HL-60 (cell line): Measurements from ENCODE around the gene GMPPA.

Source experiments
- DNase-seq, 2 experiments: peaks; one replicate each; pipeline ENCODE4 v3.0.0-alpha.2; 2010 to 2020; ENCODE audit warnings: low read depth in 1 of 2, low spot score in 1 of 2
- H3K27ac ChIP-seq: fragments of 250-450 bp; sonication (Bioruptor Pico); replicated peaks from 2 replicates; pipeline ENCODE4 v1.5.1; 2020; ENCODE audit warnings: mild to moderate bottlenecking, moderate library complexity
- H3K27me3 ChIP-seq: fragments of 250-450 bp; sonication (Bioruptor Pico); 2 replicates; pipeline ENCODE4 v1.5.1; 2021; ENCODE audit warnings: mild to moderate bottlenecking, moderate library complexity; ENCODE audit not compliant: insufficient read depth, poor library complexity, severe bottlenecking
- H3K4me3 ChIP-seq: replicated peaks from 2 replicates; pipeline ENCODE4 v1.5.1; 2011; ENCODE audit warnings: mild to moderate bottlenecking, control low read depth, low read length; ENCODE audit not compliant: insufficient read depth
- CTCF ChIP-seq: IDR thresholded peaks from one replicate; pipeline ENCODE4 v1.5.1; 2011; ENCODE audit warnings: low read length, control low read depth, inconsistent platforms; ENCODE audit not compliant: insufficient read depth
- GABPA ChIP-seq: IDR thresholded peaks from 2 replicates; pipeline ENCODE4 v1.6.1; 2012; ENCODE audit warnings: low read depth
- POLR2AphosphoS5 ChIP-seq: IDR thresholded peaks from 2 replicates; pipeline ENCODE4 v1.6.1; 2012; ENCODE audit warnings: low read depth
- REST ChIP-seq: IDR thresholded peaks from 2 replicates; pipeline ENCODE4 v1.6.1; 2012; ENCODE audit warnings: low read depth; ENCODE audit not compliant: insufficient replicate concordance
- SPI1 ChIP-seq: IDR thresholded peaks from 2 replicates; pipeline ENCODE4 v1.6.1; 2012; ENCODE audit warnings: low read depth, mild to moderate bottlenecking, borderline replicate concordance
- microRNA-seq: library from miRNA; unstranded; fragments of <30 nt; microRNA quantifications from one replicate; pipeline ENCODE4, GENCODE V29; 2018

The GMPPA gene

GRCh38 chr2:219554350-219554749 lies 55.7 kb downstream of the GMPPA start:
- DNase-seq, result no peak
- Histone ChIP-seq H3K27ac (no peak overlapping the region), H3K4me3 (no peak overlapping the region), H3K27me3 (peaks cover 28% of the 10 kb centered on the region)
- TF ChIP-seq SPI1, result no peak
- TF ChIP-seq POLR2AphosphoS5, result no peak
- TF ChIP-seq CTCF, result no peak
- no peak for TF ChIP-seq GABPA
- TF ChIP-seq REST, result no peak

GRCh38 chr2:219555956-219556355 lies 57.3 kb downstream of the GMPPA start:
- DNase-seq, result no peak
- Histone ChIP-seq H3K27me3 (peaks cover 22% of the 10 kb centered on the region), H3K4me3 (no peak overlapping the region), H3K27ac (no peak overlapping the region)
- no peak for TF ChIP-seq CTCF
- TF ChIP-seq POLR2AphosphoS5, result no peak
- TF ChIP-seq REST, result no peak

- H3K27me3 ChIP-seq, result peaks cover 17% of the 10 kb centered on the region
- DNase-seq, result no peak
- no peak overlapping the region for H3K4me3 ChIP-seq
- no peak overlapping the region for H3K27ac ChIP-seq
- TF ChIP-seq SPI1, result no peak
These were observed 57.7 kb downstream of the GMPPA start for GRCh38 chr2:219556413-219556812.

Small RNA genes lying within 50 kb of the gene (microRNA-seq; reads per million reads assigned to microRNA genes)
- 2.1 reads per million for gene MIR3132
